ENCODE results near the gene VWA5B1.

- no peak for TF ChIP-seq CTCF (IDR thresholded peaks at IDR 0.05; ENCODE audit: extremely low read depth in 1 of 2, insufficient read depth in 1 of 2, low read depth in 1 of 2, low read length in 2 of 2)
- TF ChIP-seq POLR2A (IDR thresholded peaks at IDR 0.05; ENCODE audit: low read depth, low read length): no peak
- TF ChIP-seq JUN (IDR thresholded peaks at IDR 0.05; ENCODE audit: borderline replicate concordance, insufficient read depth, insufficient read length, low read depth): no peak
Measured at GRCh38 chr1:20322825-20323612, 32.3 kb downstream of the VWA5B1 start.
